Transverse colon (tissue), 4 donors: ENCODE measurements around the gene ARHGEF1. TPM values are rescaled to one million over a fixed set of nuclear protein-coding genes. Genes with fewer than 3 reads are reported as not detected.

ENCODE experiments used
- DNase-seq: peaks from one replicate; pipeline ENCODE4 v3.0.0-alpha.2; 2019
- H3K27ac ChIP-seq, 4 donors: fragments of 200-600 bp; sonication (generic); 2 replicates each; pipeline ENCODE4 v1.5.1; 2016 to 2018; ENCODE audit warnings: inconsistent platforms in 4 of 4
- H3K27me3 ChIP-seq: fragments of 200-600 bp; sonication (generic); 2 replicates; pipeline ENCODE4 v1.5.1; 2017; ENCODE audit warnings: inconsistent platforms
- H3K36me3 ChIP-seq, 4 donors: fragments of 200-600 bp; sonication (generic); 2 replicates each; pipeline ENCODE4 v1.5.1; 2017 to 2019; ENCODE audit warnings: inconsistent platforms in 4 of 4
- H3K4me1 ChIP-seq, 4 donors: fragments of 200-600 bp; sonication (generic); 2 replicates each; pipeline ENCODE4 v1.5.1; 2017 to 2020; ENCODE audit warnings: inconsistent platforms in 4 of 4
- H3K4me3 ChIP-seq, 4 donors: fragments of 200-600 bp; sonication (generic); 1 replicate in 1 of 4; 2 replicates in 3 of 4; pipeline versions ENCODE4 v1.5.1 to v1.6.1; 2017 to 2019; ENCODE audit warnings: inconsistent platforms in 4 of 4
- H3K9me3 ChIP-seq, 2 donors: fragments of 200-600 bp; sonication (generic); 2 replicates each; pipeline ENCODE4 v1.5.1; 2017 to 2019; ENCODE audit warnings: inconsistent platforms in 2 of 2
- CTCF ChIP-seq, 5 experiments: fragments of 200-600 bp in 3 of 5; fragments of 450-650 bp in 2 of 5; sonication (generic) in 3 of 5; IDR thresholded peaks; 1 replicate in 2 of 5; 2 replicates in 3 of 5; pipeline ENCODE4 v1.5.1; 2016 to 2017; ENCODE audit warnings: antibody characterized with exemption in 5 of 5, inconsistent platforms in 3 of 5, mild to moderate bottlenecking in 2 of 5, moderate library complexity in 1 of 5
- EP300 ChIP-seq: sonication (generic); formaldehyde crosslinking; IDR thresholded peaks from one replicate; pipeline ENCODE4 v1.6.1; 2017; ENCODE audit warnings: antibody characterized with exemption, low read depth
- POLR2A ChIP-seq: fragments of 450-650 bp; IDR thresholded peaks from one replicate; pipeline ENCODE4 v1.6.1; 2016; ENCODE audit warnings: antibody characterized with exemption, mild to moderate bottlenecking, moderate library complexity
- POLR2AphosphoS5 ChIP-seq, 3 donors: sonication (generic); formaldehyde crosslinking; IDR thresholded peaks; one replicate each; pipeline ENCODE4 v1.6.1; 2016; ENCODE audit warnings: antibody characterized with exemption in 3 of 3
- WGBS, 2 donors: methylation state at CpG; one replicate each; pipeline ENCODE4 v1.1.5; 2018; ENCODE audit warnings: low coverage in 1 of 2; 5-methylcytosine and 5-hydroxymethylcytosine counted together
- in situ Hi-C, 4 donors: fragments of 200-750 bp; cut with MboI; loops; one replicate each; pipeline versions ENCODE4 v1.15.0 to v1.15.1; 2017; ENCODE audit warnings: low sequenced_read_pairs in 3 of 4, low pct_ligation_motif_present in 1 of 4, low pct_unique_long_range_greater_than_20kb in 1 of 4
- intact Hi-C: fragments of 100-400 bp; cut with DNase I; formaldehyde crosslinking; loops from one replicate; pipeline ENCODE4 v1.15.1; 2023; ENCODE audit warnings: low total_unique reads
- total RNA-seq, 4 donors: library from RNA; depleted of rRNA; stranded (reverse); fragments of >200 nt; gene quantifications; one replicate each; pipeline ENCODE4 v1.1.0, GENCODE V29; 2016

The ARHGEF1 gene
- 100 to 1,000 TPM in 2 of 4 donors, 10 to 100 TPM in 2; 64.3 to 215 (median 113) TPM for total RNA-seq

- Histone ChIP-seq H3K4me3 (peak within 1 kb of the TSS; percentile 46 to 99 (median 79)), H3K27ac (peak within 1 kb of the TSS; percentile 82 to 91 (median 87)), H3K36me3 (no peaks in the 10 kb centered on the region), H3K9me3 (no peaks in the 10 kb centered on the region), H3K4me1 (peaks cover 23 to 43% (median 37%) of the 10 kb centered on the region in 4 donors), H3K27me3 (no peaks in the 10 kb centered on the region)
- TF ChIP-seq POLR2AphosphoS5 (IDR thresholded peaks at IDR 0.05) (peak in 2 of 3 donors; percentile 36 to 66), CTCF (IDR thresholded peaks at IDR 0.05) (no peak), EP300 (no peak), POLR2A (peak; percentile 54)
- intact Hi-C loops = no loop called here
- WGBS, 2 donors = 2 to 15% methylated on average over 6 to 46 of the region's 80 CpGs
- in situ Hi-C loops = no loop called here
- peak; percentile 75 for DNase-seq
These were observed at the start of gene ARHGEF1 for GRCh38 chr19:41882568-41883462. TSS of gene ARHGEF1 (plus strand) at chr19:41883184. CDS start at chr19:41888083, 4,899 bp downstream.

- 67 to 73% methylated on average over 12 to 13 of the region's 13 CpGs for WGBS, 2 donors
- Histone ChIP-seq H3K27ac (no peak overlapping the region), H3K4me1 (no peaks in the 10 kb centered on the region), H3K4me3 (no peak overlapping the region), H3K27me3 (peaks cover 51% of the 10 kb centered on the region), H3K9me3 (no peaks in the 10 kb centered on the region), H3K36me3 (no peaks in the 10 kb centered on the region)
- in situ Hi-C loops = loop anchor here in 1 of 4 donors (25.0 kb wide), 1 partner anchor 351 kb away; no protein-coding TSS in a partner anchor
- no peak for TF ChIP-seq POLR2AphosphoS5 (IDR thresholded peaks at IDR 0.05)
- no peak for TF ChIP-seq EP300
- no peak for TF ChIP-seq POLR2A
- TF ChIP-seq CTCF (IDR thresholded peaks at IDR 0.05) = no peak
- intact Hi-C loops = no loop called here
- no peak for DNase-seq
These were observed 44.8 kb upstream of the ARHGEF1 start for GRCh38 chr19:41837981-41838708.

- H3K9me3 ChIP-seq = no peaks in the 10 kb centered on the region
- no peaks in the 10 kb centered on the region for H3K4me1 ChIP-seq
- H3K4me3 ChIP-seq = no peak overlapping the region
- intact Hi-C loops = no loop called here
- 60 to 69% methylated on average over 1 of the region's 2 CpGs for WGBS, 2 donors
- no peak for TF ChIP-seq POLR2A
- TF ChIP-seq CTCF (IDR thresholded peaks at IDR 0.05) = no peak
- TF ChIP-seq EP300 = no peak
- no peak for TF ChIP-seq POLR2AphosphoS5 (IDR thresholded peaks at IDR 0.05)
- in situ Hi-C loops = loop anchor here in 1 of 4 donors (25.0 kb wide), 1 partner anchor 352 kb away; no protein-coding TSS in a partner anchor
- DNase-seq = no peak
- H3K27me3 ChIP-seq = peaks cover 51% of the 10 kb centered on the region
- H3K36me3 ChIP-seq = no peaks in the 10 kb centered on the region
- H3K27ac ChIP-seq = no peak overlapping the region
These were observed 43.8 kb upstream of the ARHGEF1 start for GRCh38 chr19:41839211-41839610.

- Histone ChIP-seq H3K36me3 (no peaks in the 10 kb centered on the region), H3K27ac (no peak overlapping the region), H3K9me3 (no peaks in the 10 kb centered on the region), H3K4me1 (no peaks in the 10 kb centered on the region), H3K27me3 (peaks cover 30% of the 10 kb centered on the region), H3K4me3 (no peak overlapping the region)
- intact Hi-C loops (no loop called here), in situ Hi-C loops (loop anchor here in 1 of 4 donors (25.0 kb wide), 1 partner anchor 356 kb away; no protein-coding TSS in a partner anchor)
- DNase-seq = no peak
- WGBS, 2 donors = 43 to 50% methylated on average over 2 to 7 of the region's 7 CpGs
- TF ChIP-seq CTCF (IDR thresholded peaks at IDR 0.05) (no peak), POLR2A (no peak), EP300 (no peak), POLR2AphosphoS5 (IDR thresholded peaks at IDR 0.05) (no peak)
These were observed 39.6 kb upstream of the ARHGEF1 start for GRCh38 chr19:41843371-41843770.
